Panc1 (cell line): Measurements from ENCODE around the gene GCH1.

ENCODE experiments used
- POLR2AphosphoS5 ChIP-seq: IDR thresholded peaks from 2 replicates; pipeline ENCODE4 v1.6.1; 2012; ENCODE audit warnings: mild to moderate bottlenecking, low read depth, low read length, moderate library complexity
- SIN3A ChIP-seq: IDR thresholded peaks from 2 replicates; pipeline ENCODE4 v1.6.1; 2012; ENCODE audit warnings: low read depth, mild to moderate bottlenecking, low read length, moderate library complexity, borderline replicate concordance; ENCODE audit not compliant: insufficient read depth
- TCF7L2 ChIP-seq: IDR thresholded peaks from 2 replicates; pipeline ENCODE4 v1.6.1; 2011; ENCODE audit warnings: mild to moderate bottlenecking, low read depth, low read length, inconsistent platforms
- TF ChIP-seq, protein P1 (sequence below), 2 experiments: IDR thresholded peaks; 2 replicates each; pipeline ENCODE4 v1.6.1; 2011 to 2012; ENCODE audit warnings: low read depth in 2 of 2, control low read depth in 1 of 2, low read length in 1 of 2, mild to moderate bottlenecking in 1 of 2, moderate library complexity in 1 of 2; ENCODE audit not compliant: insufficient read depth in 1 of 2
- TF ChIP-seq, protein P2 (sequence below): fragments of 450-650 bp; IDR thresholded peaks from 2 replicates; pipeline ENCODE4 v1.5.1; 2017; ENCODE audit warnings: mild to moderate bottlenecking

DNA sequence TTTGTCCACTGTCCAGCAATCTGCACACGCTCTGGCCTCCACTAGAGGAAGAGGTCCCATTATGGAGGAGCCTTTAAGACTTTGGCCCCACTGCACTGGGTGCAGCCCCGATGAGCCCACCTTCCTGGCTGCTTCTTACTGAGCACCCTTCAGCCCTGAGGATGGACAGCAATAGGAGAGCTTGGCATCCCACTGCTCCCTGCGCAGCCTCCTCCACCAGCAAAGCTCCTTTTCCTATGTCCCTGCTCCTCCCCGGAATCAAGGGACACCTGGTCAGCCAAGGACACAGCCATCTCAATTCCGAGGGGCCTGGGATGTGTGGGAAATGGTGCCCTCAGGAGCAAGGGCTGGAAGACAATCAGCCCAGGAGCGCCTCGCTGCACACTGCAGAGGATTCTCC lies 94.7 kb downstream of the GCH1 start:
- TF ChIP-seq, protein P1, sequence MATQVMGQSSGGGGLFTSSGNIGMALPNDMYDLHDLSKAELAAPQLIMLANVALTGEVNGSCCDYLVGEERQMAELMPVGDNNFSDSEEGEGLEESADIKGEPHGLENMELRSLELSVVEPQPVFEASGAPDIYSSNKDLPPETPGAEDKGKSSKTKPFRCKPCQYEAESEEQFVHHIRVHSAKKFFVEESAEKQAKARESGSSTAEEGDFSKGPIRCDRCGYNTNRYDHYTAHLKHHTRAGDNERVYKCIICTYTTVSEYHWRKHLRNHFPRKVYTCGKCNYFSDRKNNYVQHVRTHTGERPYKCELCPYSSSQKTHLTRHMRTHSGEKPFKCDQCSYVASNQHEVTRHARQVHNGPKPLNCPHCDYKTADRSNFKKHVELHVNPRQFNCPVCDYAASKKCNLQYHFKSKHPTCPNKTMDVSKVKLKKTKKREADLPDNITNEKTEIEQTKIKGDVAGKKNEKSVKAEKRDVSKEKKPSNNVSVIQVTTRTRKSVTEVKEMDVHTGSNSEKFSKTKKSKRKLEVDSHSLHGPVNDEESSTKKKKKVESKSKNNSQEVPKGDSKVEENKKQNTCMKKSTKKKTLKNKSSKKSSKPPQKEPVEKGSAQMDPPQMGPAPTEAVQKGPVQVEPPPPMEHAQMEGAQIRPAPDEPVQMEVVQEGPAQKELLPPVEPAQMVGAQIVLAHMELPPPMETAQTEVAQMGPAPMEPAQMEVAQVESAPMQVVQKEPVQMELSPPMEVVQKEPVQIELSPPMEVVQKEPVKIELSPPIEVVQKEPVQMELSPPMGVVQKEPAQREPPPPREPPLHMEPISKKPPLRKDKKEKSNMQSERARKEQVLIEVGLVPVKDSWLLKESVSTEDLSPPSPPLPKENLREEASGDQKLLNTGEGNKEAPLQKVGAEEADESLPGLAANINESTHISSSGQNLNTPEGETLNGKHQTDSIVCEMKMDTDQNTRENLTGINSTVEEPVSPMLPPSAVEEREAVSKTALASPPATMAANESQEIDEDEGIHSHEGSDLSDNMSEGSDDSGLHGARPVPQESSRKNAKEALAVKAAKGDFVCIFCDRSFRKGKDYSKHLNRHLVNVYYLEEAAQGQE (IDR thresholded peaks at IDR 0.05; ENCODE audit: insufficient read depth in 1 of 2, low read depth in 2 of 2, low read length in 1 of 2): no peak
- TF ChIP-seq POLR2AphosphoS5 (no peak), SIN3A (no peak), TCF7L2 (no peak)
- TF ChIP-seq, protein P2, sequence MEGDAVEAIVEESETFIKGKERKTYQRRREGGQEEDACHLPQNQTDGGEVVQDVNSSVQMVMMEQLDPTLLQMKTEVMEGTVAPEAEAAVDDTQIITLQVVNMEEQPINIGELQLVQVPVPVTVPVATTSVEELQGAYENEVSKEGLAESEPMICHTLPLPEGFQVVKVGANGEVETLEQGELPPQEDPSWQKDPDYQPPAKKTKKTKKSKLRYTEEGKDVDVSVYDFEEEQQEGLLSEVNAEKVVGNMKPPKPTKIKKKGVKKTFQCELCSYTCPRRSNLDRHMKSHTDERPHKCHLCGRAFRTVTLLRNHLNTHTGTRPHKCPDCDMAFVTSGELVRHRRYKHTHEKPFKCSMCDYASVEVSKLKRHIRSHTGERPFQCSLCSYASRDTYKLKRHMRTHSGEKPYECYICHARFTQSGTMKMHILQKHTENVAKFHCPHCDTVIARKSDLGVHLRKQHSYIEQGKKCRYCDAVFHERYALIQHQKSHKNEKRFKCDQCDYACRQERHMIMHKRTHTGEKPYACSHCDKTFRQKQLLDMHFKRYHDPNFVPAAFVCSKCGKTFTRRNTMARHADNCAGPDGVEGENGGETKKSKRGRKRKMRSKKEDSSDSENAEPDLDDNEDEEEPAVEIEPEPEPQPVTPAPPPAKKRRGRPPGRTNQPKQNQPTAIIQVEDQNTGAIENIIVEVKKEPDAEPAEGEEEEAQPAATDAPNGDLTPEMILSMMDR: no peak
